Tibial nerve (tissue), 4 donors: Measurements from ENCODE around the gene AS3MT. TPM values are rescaled to one million over a fixed set of nuclear protein-coding genes. Genes with fewer than 3 reads are reported as not detected.

ENCODE experiments used
- DNase-seq, 2 donors: peaks; one replicate each; pipeline ENCODE4 v3.0.0-alpha.2; 2019; ENCODE audit warnings: low spot score in 2 of 2
- H3K27ac ChIP-seq, 4 donors: fragments of 200-600 bp; sonication (generic) in 3 of 4; one replicate each; pipeline ENCODE4 v1.5.1; 2017 to 2019; ENCODE audit warnings: mild to moderate bottlenecking in 1 of 4
- H3K27me3 ChIP-seq, 2 donors: fragments of 200-600 bp; sonication (generic) in 1 of 2; one replicate each; pipeline versions ENCODE4 v1.5.1 to v1.6.0; 2017 to 2019
- H3K36me3 ChIP-seq, 3 donors: fragments of 200-600 bp; sonication (generic); one replicate each; pipeline ENCODE4 v1.5.1; 2018 to 2019
- H3K4me1 ChIP-seq, 4 donors: fragments of 200-600 bp; sonication (generic) in 3 of 4; one replicate each; pipeline ENCODE4 v1.5.1; 2017 to 2019
- H3K4me3 ChIP-seq, 4 donors: fragments of 200-600 bp; sonication (generic) in 3 of 4; one replicate each; pipeline ENCODE4 v1.5.1; 2017 to 2019; ENCODE audit warnings: mild to moderate bottlenecking in 1 of 4, moderate library complexity in 1 of 4
- H3K9me3 ChIP-seq, 4 donors: fragments of 200-600 bp; sonication (generic) in 3 of 4; one replicate each; pipeline ENCODE4 v1.5.1; 2017 to 2019
- CTCF ChIP-seq, 5 experiments: fragments of 200-600 bp in 3 of 5; fragments of 450-650 bp in 2 of 5; sonication (generic) in 3 of 5; IDR thresholded peaks; one replicate each; pipeline ENCODE4 v1.5.1; 2016 to 2019; ENCODE audit warnings: antibody characterized with exemption in 5 of 5, mild to moderate bottlenecking in 3 of 5, moderate library complexity in 2 of 5
- EP300 ChIP-seq, 2 donors: sonication (generic); formaldehyde crosslinking; IDR thresholded peaks; one replicate each; pipeline ENCODE4 v1.6.1; 2017; ENCODE audit warnings: antibody characterized with exemption in 2 of 2, mild to moderate bottlenecking in 1 of 2
- POLR2A ChIP-seq, 2 donors: fragments of 450-650 bp; IDR thresholded peaks; one replicate each; pipeline ENCODE4 v1.6.1; 2017; ENCODE audit warnings: antibody characterized with exemption in 2 of 2, mild to moderate bottlenecking in 2 of 2, moderate library complexity in 2 of 2
- WGBS, 2 donors: methylation state at CpG; one replicate each; pipeline ENCODE4 v1.1.5; 2018; 5-methylcytosine and 5-hydroxymethylcytosine counted together
- total RNA-seq, 4 donors: library from RNA; depleted of rRNA; stranded (reverse); fragments of >200 nt; gene quantifications; one replicate each; pipeline ENCODE4 v1.1.0, GENCODE V29; 2016

Gene AS3MT
- total RNA-seq, 4 donors from 2014 or later: 2.6 to 9.6 (median 5.3) TPM

GRCh38 chr10:102876747-102877153, 7.5 kb downstream of the AS3MT start:
- H3K27ac ChIP-seq: no peak overlapping the region
- H3K4me3 ChIP-seq: no peak overlapping the region
- no peaks in the 10 kb centered on the region for H3K27me3 ChIP-seq
- H3K9me3 ChIP-seq: no peaks in the 10 kb centered on the region
- 65 to 84% methylated on average over 2 of the region's 2 CpGs for WGBS, 2 donors
- TF ChIP-seq EP300 (IDR thresholded peaks at IDR 0.05) (no peak), POLR2A (IDR thresholded peaks at IDR 0.05) (no peak), CTCF (IDR thresholded peaks at IDR 0.05) (no peak)
- no peak for DNase-seq
- H3K36me3 ChIP-seq: peaks cover 0 to 35% (median 0%) of the 10 kb centered on the region in 3 donors
- H3K4me1 ChIP-seq: no peaks in the 10 kb centered on the region

- H3K4me3 ChIP-seq: no peak overlapping the region
- H3K27ac ChIP-seq: no peak overlapping the region
- H3K9me3 ChIP-seq: no peaks in the 10 kb centered on the region
- 76 to 85% methylated on average over 4 of the region's 4 CpGs for WGBS, 2 donors
- no peaks in the 10 kb centered on the region for H3K4me1 ChIP-seq
- TF ChIP-seq POLR2A (IDR thresholded peaks at IDR 0.05) (no peak), EP300 (IDR thresholded peaks at IDR 0.05) (no peak), CTCF (IDR thresholded peaks at IDR 0.05) (no peak)
- H3K36me3 ChIP-seq: peaks cover 0 to 48% (median 0%) of the 10 kb centered on the region in 3 donors
- H3K27me3 ChIP-seq: no peaks in the 10 kb centered on the region
- no peak for DNase-seq
These were observed 9.4 kb downstream of the AS3MT start for GRCh38 chr10:102878629-102879028.

- no peak for TF ChIP-seq EP300 (IDR thresholded peaks at IDR 0.05)
- Histone ChIP-seq H3K4me3 (no peak overlapping the region), H3K36me3 (peaks cover 0 to 40% (median 0%) of the 10 kb centered on the region in 3 donors), H3K4me1 (no peaks in the 10 kb centered on the region), H3K27ac (no peak overlapping the region), H3K27me3 (no peaks in the 10 kb centered on the region), H3K9me3 (no peaks in the 10 kb centered on the region)
- WGBS, 2 donors: 91 to 92% methylated on average over 2 of the region's 2 CpGs
- no peak for DNase-seq
These were observed 11.0 kb downstream of the AS3MT start for GRCh38 chr10:102880256-102880655.

- Histone ChIP-seq H3K4me3 (no peak overlapping the region), H3K9me3 (no peaks in the 10 kb centered on the region), H3K27me3 (no peaks in the 10 kb centered on the region), H3K36me3 (peaks cover 0 to 32% (median 3%) of the 10 kb centered on the region in 3 donors), H3K27ac (no peak overlapping the region), H3K4me1 (no peaks in the 10 kb centered on the region)
- WGBS, 2 donors: 90 to 96% methylated on average over 1 of the region's 1 CpG
- TF ChIP-seq CTCF (IDR thresholded peaks at IDR 0.05): no peak
- no peak for TF ChIP-seq EP300 (IDR thresholded peaks at IDR 0.05)
- TF ChIP-seq POLR2A (IDR thresholded peaks at IDR 0.05): no peak
- DNase-seq: no peak
These were observed 18.8 kb downstream of the AS3MT start for GRCh38 chr10:102888048-102888447.

GRCh38 chr10:102894466-102895213, 25.4 kb downstream of the AS3MT start:
- Histone ChIP-seq H3K4me3 (no peak overlapping the region), H3K4me1 (no peaks in the 10 kb centered on the region), H3K27ac (no peak overlapping the region), H3K9me3 (no peaks in the 10 kb centered on the region), H3K27me3 (no peaks in the 10 kb centered on the region), H3K36me3 (peaks cover 0 to 56% (median 3%) of the 10 kb centered on the region in 3 donors)
- WGBS, 2 donors: 87 to 88% methylated on average over 4 of the region's 4 CpGs
- DNase-seq: no peak
- no peak for TF ChIP-seq EP300 (IDR thresholded peaks at IDR 0.05)
- TF ChIP-seq POLR2A (IDR thresholded peaks at IDR 0.05): no peak
- no peak for TF ChIP-seq CTCF (IDR thresholded peaks at IDR 0.05)
